ENCODE results near the gene WDR6. TPM values are rescaled to one million over a fixed set of nuclear protein-coding genes. Genes with fewer than 3 reads are reported as not detected.

WDR6 gene
- total and polyA plus RNA-seq, 9 of the 15 experiments (the other 6 are each of a cell fraction or from before 2014, with no cell fraction given): 8.9 to 90.6 (median 44.7) TPM

DNA sequence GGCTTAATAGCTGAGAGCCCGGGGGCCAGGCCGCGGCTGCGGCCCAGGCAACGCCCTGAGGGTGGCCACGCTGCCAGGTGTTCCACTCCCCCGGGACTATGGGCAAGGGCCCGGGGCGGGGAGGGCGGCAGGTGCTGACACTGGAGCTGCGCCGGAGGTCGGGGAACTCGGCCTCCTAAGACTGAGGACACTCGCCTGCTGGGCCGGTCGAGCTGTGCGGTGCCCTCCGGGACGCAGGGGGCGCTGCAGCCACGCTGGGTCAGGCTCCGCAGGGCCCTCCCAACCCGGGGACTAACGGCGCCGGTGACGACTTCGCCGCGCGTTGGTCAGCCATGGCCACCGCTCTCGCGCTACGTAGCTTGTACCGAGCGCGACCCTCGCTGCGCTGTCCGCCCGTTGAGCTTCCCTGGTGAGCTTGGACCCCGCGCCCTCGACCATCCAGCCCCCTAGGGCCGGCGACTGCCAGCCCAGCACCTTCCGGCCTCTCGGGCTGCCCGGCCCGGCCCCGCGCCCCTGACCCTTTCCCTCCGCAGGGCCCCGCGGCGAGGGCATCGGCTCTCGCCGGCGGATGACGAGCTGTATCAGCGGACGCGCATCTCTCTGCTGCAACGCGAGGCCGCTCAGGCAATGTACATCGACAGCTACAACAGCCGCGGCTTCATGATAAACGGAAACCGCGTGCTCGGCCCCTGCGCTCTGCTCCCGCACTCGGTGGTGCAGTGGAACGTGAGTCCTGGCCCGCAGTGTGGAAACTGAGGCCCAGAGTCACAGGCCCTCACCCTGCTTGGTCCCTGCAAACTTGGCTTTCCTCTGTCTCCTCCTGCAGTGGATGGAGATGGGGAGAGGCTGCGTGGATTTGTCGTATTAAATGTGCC is 14.9 kb downstream of the WDR6 start, which contains the start of gene NDUFAF3 (continued):
- TF ChIP-seq ZNF408 (CRISPR knock-in tag; IDR thresholded peaks at IDR 0.05; ENCODE audit: low read depth) (no peak), MYC (IDR thresholded peaks at IDR 0.05; ENCODE audit: low read depth, low read length) (peak; percentile 40; the same call in 1 of the 2 replicates), MYC (CRISPR knock-in tag; IDR thresholded peaks at IDR 0.05; ENCODE audit: borderline replicate concordance, low read depth) (no peak; the same call in 1 of the 2 replicates), CBFA2T2 (conservative IDR thresholded peaks at IDR 0.05) (peak; percentile 30; the same call in 1 of the 2 replicates), CAMTA2 (CRISPR knock-in tag; conservative IDR thresholded peaks at IDR 0.05) (no peak), ZNF644 (tag; IDR thresholded peaks at IDR 0.05; ENCODE audit: low read depth) (no peak), SIN3A (IDR thresholded peaks at IDR 0.05; ENCODE audit: borderline replicate concordance in 2 of 2, control insufficient read depth in 1 of 2, low read depth in 2 of 2, low read length in 2 of 2) (peak; percentile 15 to 33; a peak in 1 of 4 replicates), ILK (tag; IDR thresholded peaks at IDR 0.05; ENCODE audit: borderline replicate concordance, low read depth) (no peak)
- TF ChIP-seq, protein P1, sequence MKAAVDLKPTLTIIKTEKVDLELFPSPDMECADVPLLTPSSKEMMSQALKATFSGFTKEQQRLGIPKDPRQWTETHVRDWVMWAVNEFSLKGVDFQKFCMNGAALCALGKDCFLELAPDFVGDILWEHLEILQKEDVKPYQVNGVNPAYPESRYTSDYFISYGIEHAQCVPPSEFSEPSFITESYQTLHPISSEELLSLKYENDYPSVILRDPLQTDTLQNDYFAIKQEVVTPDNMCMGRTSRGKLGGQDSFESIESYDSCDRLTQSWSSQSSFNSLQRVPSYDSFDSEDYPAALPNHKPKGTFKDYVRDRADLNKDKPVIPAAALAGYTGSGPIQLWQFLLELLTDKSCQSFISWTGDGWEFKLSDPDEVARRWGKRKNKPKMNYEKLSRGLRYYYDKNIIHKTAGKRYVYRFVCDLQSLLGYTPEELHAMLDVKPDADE (conservative IDR thresholded peaks at IDR 0.05; ENCODE audit: control insufficient read depth, low read depth, low read length): peak; percentile 80
- TF ChIP-seq, protein P2, sequence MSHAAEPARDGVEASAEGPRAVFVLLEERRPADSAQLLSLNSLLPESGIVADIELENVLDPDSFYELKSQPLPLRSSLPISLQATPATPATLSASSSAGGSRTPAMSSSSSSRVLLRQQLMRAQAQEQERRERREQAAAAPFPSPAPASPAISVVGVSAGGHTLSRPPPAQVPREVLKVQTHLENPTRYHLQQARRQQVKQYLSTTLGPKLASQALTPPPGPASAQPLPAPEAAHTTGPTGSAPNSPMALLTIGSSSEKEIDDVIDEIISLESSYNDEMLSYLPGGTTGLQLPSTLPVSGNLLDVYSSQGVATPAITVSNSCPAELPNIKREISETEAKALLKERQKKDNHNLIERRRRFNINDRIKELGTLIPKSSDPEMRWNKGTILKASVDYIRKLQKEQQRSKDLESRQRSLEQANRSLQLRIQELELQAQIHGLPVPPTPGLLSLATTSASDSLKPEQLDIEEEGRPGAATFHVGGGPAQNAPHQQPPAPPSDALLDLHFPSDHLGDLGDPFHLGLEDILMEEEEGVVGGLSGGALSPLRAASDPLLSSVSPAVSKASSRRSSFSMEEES (CRISPR knock-in tag; IDR thresholded peaks at IDR 0.05): no peak
- TF ChIP-seq, protein P3, sequence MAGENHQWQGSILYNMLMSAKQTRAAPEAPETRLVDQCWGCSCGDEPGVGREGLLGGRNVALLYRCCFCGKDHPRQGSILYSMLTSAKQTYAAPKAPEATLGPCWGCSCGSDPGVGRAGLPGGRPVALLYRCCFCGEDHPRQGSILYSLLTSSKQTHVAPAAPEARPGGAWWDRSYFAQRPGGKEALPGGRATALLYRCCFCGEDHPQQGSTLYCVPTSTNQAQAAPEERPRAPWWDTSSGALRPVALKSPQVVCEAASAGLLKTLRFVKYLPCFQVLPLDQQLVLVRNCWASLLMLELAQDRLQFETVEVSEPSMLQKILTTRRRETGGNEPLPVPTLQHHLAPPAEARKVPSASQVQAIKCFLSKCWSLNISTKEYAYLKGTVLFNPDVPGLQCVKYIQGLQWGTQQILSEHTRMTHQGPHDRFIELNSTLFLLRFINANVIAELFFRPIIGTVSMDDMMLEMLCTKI (IDR thresholded peaks at IDR 0.05; ENCODE audit: partially characterized antibody): no peak
- TF ChIP-seq, protein P4, sequence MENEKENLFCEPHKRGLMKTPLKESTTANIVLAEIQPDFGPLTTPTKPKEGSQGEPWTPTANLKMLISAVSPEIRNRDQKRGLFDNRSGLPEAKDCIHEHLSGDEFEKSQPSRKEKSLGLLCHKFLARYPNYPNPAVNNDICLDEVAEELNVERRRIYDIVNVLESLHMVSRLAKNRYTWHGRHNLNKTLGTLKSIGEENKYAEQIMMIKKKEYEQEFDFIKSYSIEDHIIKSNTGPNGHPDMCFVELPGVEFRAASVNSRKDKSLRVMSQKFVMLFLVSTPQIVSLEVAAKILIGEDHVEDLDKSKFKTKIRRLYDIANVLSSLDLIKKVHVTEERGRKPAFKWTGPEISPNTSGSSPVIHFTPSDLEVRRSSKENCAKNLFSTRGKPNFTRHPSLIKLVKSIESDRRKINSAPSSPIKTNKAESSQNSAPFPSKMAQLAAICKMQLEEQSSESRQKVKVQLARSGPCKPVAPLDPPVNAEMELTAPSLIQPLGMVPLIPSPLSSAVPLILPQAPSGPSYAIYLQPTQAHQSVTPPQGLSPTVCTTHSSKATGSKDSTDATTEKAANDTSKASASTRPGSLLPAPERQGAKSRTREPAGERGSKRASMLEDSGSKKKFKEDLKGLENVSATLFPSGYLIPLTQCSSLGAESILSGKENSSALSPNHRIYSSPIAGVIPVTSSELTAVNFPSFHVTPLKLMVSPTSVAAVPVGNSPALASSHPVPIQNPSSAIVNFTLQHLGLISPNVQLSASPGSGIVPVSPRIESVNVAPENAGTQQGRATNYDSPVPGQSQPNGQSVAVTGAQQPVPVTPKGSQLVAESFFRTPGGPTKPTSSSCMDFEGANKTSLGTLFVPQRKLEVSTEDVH (IDR thresholded peaks at IDR 0.05; ENCODE audit: low read depth, partially characterized antibody): no peak
